ENCODE results near the gene SYNGR3.

SYNGR3 gene

GRCh38 chr16:2039274-2040031, 49.7 kb downstream of the SYNGR3 start:
- no peak for TF ChIP-seq CTCF (IDR thresholded peaks at IDR 0.05; ENCODE audit: insufficient read depth, low read length, missing control alignments)
- CTCF ChIA-PET = interaction anchor here (0.8 to 3.7 kb wide), 5 partner anchors 17 to 110 kb away, joined by 3 to 19 read pairs (median 4); no protein-coding TSS in a partner anchor
- DNase-seq (ENCODE audit: low read depth, low spot score) = peak; percentile 73
- H3K4me3 ChIP-seq (ENCODE audit: low read depth, low read length) = no peak overlapping the region
- POLR2A ChIA-PET = interaction anchor here (1.0 to 1.1 kb wide), 2 partner anchors 59 to 116 kb away, joined by 4 read pairs; partner anchors contain the start of genes NOXO1 and TRAF7

GRCh38 chr16:2040041-2040786, 50.4 kb downstream of the SYNGR3 start:
- no peak overlapping the region for H3K4me3 ChIP-seq (ENCODE audit: low read depth, low read length)
- DNase-seq (ENCODE audit: low read depth, low spot score) = no peak
- ChIA-PET CTCF (interaction anchor here (0.8 to 3.7 kb wide), 6 partner anchors 15 to 111 kb away, joined by 3 to 19 read pairs (median 4); no protein-coding TSS in a partner anchor), POLR2A (interaction anchor here (1.0 to 1.1 kb wide), 2 partner anchors 59 to 113 kb away, joined by 3 to 4 read pairs; partner anchors contain the start of gene NOXO1)
- TF ChIP-seq CTCF (IDR thresholded peaks at IDR 0.05; ENCODE audit: insufficient read depth, low read length, missing control alignments) = no peak

- ChIA-PET CTCF (interaction anchor here (1.2 to 3.7 kb wide), 5 partner anchors 14 to 100 kb away, joined by 3 to 19 read pairs (median 4); no protein-coding TSS in a partner anchor), POLR2A (interaction anchor here (1.0 to 1.2 kb wide), 2 partner anchors 8 to 113 kb away, joined by 3 read pairs; no protein-coding TSS in a partner anchor)
- no peak for TF ChIP-seq CTCF (IDR thresholded peaks at IDR 0.05; ENCODE audit: insufficient read depth, low read length, missing control alignments)
- H3K4me3 ChIP-seq (ENCODE audit: low read depth, low read length) = no peak overlapping the region
- DNase-seq (ENCODE audit: low read depth, low spot score) = no peak
These were observed 51.2 kb downstream of the SYNGR3 start for GRCh38 chr16:2040787-2041522.

GRCh38 chr16:2042171-2042985, 52.6 kb downstream of the SYNGR3 start:
- no peak overlapping the region for H3K4me3 ChIP-seq (ENCODE audit: low read depth, low read length)
- ChIA-PET POLR2A (interaction anchor here (1.2 kb wide), 2 partner anchors 9 to 10 kb away, joined by 3 read pairs; no protein-coding TSS in a partner anchor), CTCF (interaction anchor here (1.2 to 3.7 kb wide), 2 partner anchors 20 to 38 kb away, joined by 3 to 19 read pairs; no protein-coding TSS in a partner anchor)
- TF ChIP-seq CTCF (IDR thresholded peaks at IDR 0.05; ENCODE audit: insufficient read depth, low read length, missing control alignments) = no peak
- DNase-seq (ENCODE audit: low read depth, low spot score) = no peak

GRCh38 chr16:2042986-2043666, 53.4 kb downstream of the SYNGR3 start:
- TF ChIP-seq CTCF (IDR thresholded peaks at IDR 0.05; ENCODE audit: insufficient read depth, low read length, missing control alignments) = no peak
- DNase-seq (ENCODE audit: low read depth, low spot score) = no peak
- ChIA-PET POLR2A (interaction anchor here (1.2 kb wide), 1 partner anchor 10 kb away, joined by 3 read pairs; no protein-coding TSS in a partner anchor), CTCF (no interaction called here)
- H3K4me3 ChIP-seq (ENCODE audit: low read depth, low read length) = no peak overlapping the region

Measured in AG04449 (cell line).